Ovary (tissue), 3 donors: ENCODE data around the gene SLC26A11.

Experiments used
- POLR2A ChIP-seq: fragments of 450-650 bp; IDR thresholded peaks from one replicate; pipeline ENCODE4 v1.6.1; 2017; ENCODE audit warnings: antibody characterized with exemption, mild to moderate bottlenecking, moderate library complexity
- TF ChIP-seq, protein P1 (sequence below), 3 donors: fragments of 450-650 bp in 2 of 3; fragments of 200-600 bp in 1 of 3; IDR thresholded peaks; one replicate each; pipeline versions ENCODE4 v1.5.1 to v1.8.0; 2016 to 2022; ENCODE audit warnings: antibody characterized with exemption in 3 of 3, mild to moderate bottlenecking in 1 of 3
- donor health status: DM: no; HTN: no; CAD: no.

DNA sequence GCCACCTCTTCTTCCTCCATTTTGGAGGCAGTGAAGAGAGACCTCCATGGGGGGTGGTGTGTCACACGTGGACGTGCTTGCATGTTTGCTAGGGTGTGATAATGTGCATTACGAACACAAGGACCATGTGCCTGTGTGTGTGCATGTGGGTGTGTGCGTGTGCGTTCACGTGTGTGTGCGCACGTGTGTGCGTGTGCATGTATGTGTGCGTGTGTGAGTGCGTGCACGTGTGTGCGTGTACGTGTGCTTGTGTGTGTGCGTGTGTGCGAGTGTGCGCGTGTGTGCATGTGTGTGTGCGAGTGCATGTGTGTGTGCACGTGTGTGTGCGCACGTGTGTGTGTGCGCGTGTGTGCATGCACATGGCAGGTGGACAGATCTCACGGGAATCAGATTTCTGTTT, 69.9 kb downstream of the SLC26A11 start:
- TF ChIP-seq, protein P1, sequence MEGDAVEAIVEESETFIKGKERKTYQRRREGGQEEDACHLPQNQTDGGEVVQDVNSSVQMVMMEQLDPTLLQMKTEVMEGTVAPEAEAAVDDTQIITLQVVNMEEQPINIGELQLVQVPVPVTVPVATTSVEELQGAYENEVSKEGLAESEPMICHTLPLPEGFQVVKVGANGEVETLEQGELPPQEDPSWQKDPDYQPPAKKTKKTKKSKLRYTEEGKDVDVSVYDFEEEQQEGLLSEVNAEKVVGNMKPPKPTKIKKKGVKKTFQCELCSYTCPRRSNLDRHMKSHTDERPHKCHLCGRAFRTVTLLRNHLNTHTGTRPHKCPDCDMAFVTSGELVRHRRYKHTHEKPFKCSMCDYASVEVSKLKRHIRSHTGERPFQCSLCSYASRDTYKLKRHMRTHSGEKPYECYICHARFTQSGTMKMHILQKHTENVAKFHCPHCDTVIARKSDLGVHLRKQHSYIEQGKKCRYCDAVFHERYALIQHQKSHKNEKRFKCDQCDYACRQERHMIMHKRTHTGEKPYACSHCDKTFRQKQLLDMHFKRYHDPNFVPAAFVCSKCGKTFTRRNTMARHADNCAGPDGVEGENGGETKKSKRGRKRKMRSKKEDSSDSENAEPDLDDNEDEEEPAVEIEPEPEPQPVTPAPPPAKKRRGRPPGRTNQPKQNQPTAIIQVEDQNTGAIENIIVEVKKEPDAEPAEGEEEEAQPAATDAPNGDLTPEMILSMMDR (IDR thresholded peaks at IDR 0.05): no peak
- TF ChIP-seq POLR2A: no peak
